SK-N-SH (cell line): ENCODE data around the gene SLC26A4. TPM values are rescaled to one million over a fixed set of nuclear protein-coding genes. Genes with fewer than 3 reads are reported as not detected.

Experiments
- CTCF ChIA-PET: fragments of 300-600, 350-600 bp; formaldehyde crosslinking; extraction: SDS; loops from one replicate; lab custom pipeline; 2021; lab: Yijun Ruan, JAX
- POLR2A ChIA-PET: fragments of 350-600 bp; sonication (Branson Sonifier 250); formaldehyde crosslinking; extraction: SDS; loops from one replicate; lab custom pipeline; 2020; ENCODE audit warnings: antibody characterized with exemption, inconsistent platforms; lab: Yijun Ruan, JAX
- DNase-seq: peaks from one replicate; pipeline ENCODE4 v3.0.0; 2012
- H2AFZ ChIP-seq: fragments of 200-600 bp; sonication (generic); 2 replicates; pipeline ENCODE4 v1.8.1; 2016; ENCODE audit warnings: antibody characterized with exemption, mild to moderate bottlenecking, low read depth
- H3F3A ChIP-seq: fragments of 200-600 bp; sonication (generic); replicated peaks from 2 replicates; pipeline ENCODE3; 2016; ENCODE audit warnings: antibody characterized with exemption, mild to moderate bottlenecking; ENCODE audit not compliant: insufficient read depth
- H3K27ac ChIP-seq, 2 experiments: fragments of 200-500 bp in 1 of 2; fragments of 200-600 bp in 1 of 2; sonication (Bioruptor generic) in 1 of 2; sonication (generic), shearing (Covaris generic) in 1 of 2; 2 replicates each; pipeline versions ENCODE4 v1.5.1 to v1.6.1; 2014 to 2016; ENCODE audit warnings: low read depth in 2 of 2, inconsistent platforms in 1 of 2, low read length in 1 of 2, mild to moderate bottlenecking in 1 of 2, mixed read lengths in 1 of 2
- H3K27me3 ChIP-seq: fragments of 200-600 bp; sonication (generic), shearing (Covaris generic); 2 replicates; pipeline ENCODE4 v1.6.1; 2016; ENCODE audit warnings: mixed run types; ENCODE audit not compliant: insufficient read depth
- H3K36me3 ChIP-seq, 2 experiments: fragments of 200-500 bp in 1 of 2; fragments of 200-600 bp in 1 of 2; sonication (Bioruptor generic) in 1 of 2; sonication (generic) in 1 of 2; replicated peaks in 1 of 2; 2 replicates each; pipeline versions ENCODE3 to v1.5.1; 2014 to 2016; ENCODE audit warnings: low read length in 1 of 2, mild to moderate bottlenecking in 1 of 2; ENCODE audit not compliant: insufficient read depth in 2 of 2, control insufficient read depth in 1 of 2
- H3K4me1 ChIP-seq, 2 experiments: fragments of 200-500 bp in 1 of 2; fragments of 200-600 bp in 1 of 2; sonication (Bioruptor generic) in 1 of 2; sonication (generic), shearing (Covaris generic) in 1 of 2; 2 replicates each; pipeline versions ENCODE4 v1.5.1 to v1.6.1; 2014 to 2016; ENCODE audit warnings: low read depth in 1 of 2, low read length in 1 of 2, mixed run types in 1 of 2; ENCODE audit not compliant: insufficient read depth in 2 of 2, control insufficient read depth in 1 of 2
- H3K4me2 ChIP-seq: fragments of 200-600 bp; sonication (generic), shearing (Covaris generic); 2 replicates; pipeline ENCODE4 v1.6.1; 2017; ENCODE audit warnings: mixed run types
- H3K4me3 ChIP-seq, 2 experiments: fragments of 200-500 bp in 1 of 2; fragments of 200-600 bp in 1 of 2; sonication (Bioruptor generic) in 1 of 2; sonication (generic), shearing (Covaris generic) in 1 of 2; 2 replicates each; pipeline versions ENCODE4 v1.5.1 to v1.8.1; 2014 to 2016; ENCODE audit warnings: low read depth in 2 of 2, inconsistent platforms in 1 of 2, low read length in 1 of 2, mild to moderate bottlenecking in 1 of 2, mixed read lengths in 1 of 2, moderate library complexity in 1 of 2
- H3K79me2 ChIP-seq: fragments of 200-600 bp; sonication (generic); 2 replicates; pipeline ENCODE4 v1.8.1; 2017; ENCODE audit warnings: mild to moderate bottlenecking; ENCODE audit not compliant: insufficient read depth
- H3K9ac ChIP-seq: fragments of 200-600 bp; sonication (generic); 2 replicates; pipeline ENCODE4 v1.6.1; 2017; ENCODE audit warnings: mixed run types
- H3K9me2 ChIP-seq: fragments of 200-600 bp; sonication (generic); 2 replicates; pipeline ENCODE4 v1.6.1; 2017; ENCODE audit warnings: mixed run types
- H3K9me3 ChIP-seq: fragments of 200-600 bp; sonication (generic); 2 replicates; pipeline ENCODE4 v1.6.1; 2017; ENCODE audit warnings: mixed run types, mild to moderate bottlenecking, moderate library complexity
- H4K20me1 ChIP-seq: fragments of 200-600 bp; sonication (generic); 2 replicates; pipeline ENCODE4 v1.6.1; 2017; ENCODE audit warnings: mild to moderate bottlenecking, mixed run types; ENCODE audit not compliant: insufficient read depth
- CHD2 ChIP-seq: fragments of 150-350 bp; IDR thresholded peaks from 2 replicates; pipeline ENCODE4 v1.6.1; 2018; ENCODE audit warnings: low read length; ENCODE audit not compliant: partially characterized antibody
- ELF1 ChIP-seq: IDR thresholded peaks from 2 replicates; pipeline ENCODE4 v1.4.0; 2012
- EZH2phosphoT487 ChIP-seq: fragments of 200-600 bp; sonication (generic); IDR thresholded peaks from 2 replicates; pipeline ENCODE4 v1.6.1; 2017; ENCODE audit warnings: low read depth, mixed run types, mild to moderate bottlenecking, antibody characterized with exemption, moderate library complexity, borderline replicate concordance
- FOSL2 ChIP-seq: IDR thresholded peaks from 2 replicates; pipeline ENCODE4 v1.4.0; 2012; ENCODE audit warnings: low read depth, mild to moderate bottlenecking, moderate library complexity, borderline replicate concordance
- FOXJ3 ChIP-seq: sonication (generic); formaldehyde crosslinking; IDR thresholded peaks from 2 replicates; pipeline ENCODE4 v1.5.1; 2020; ENCODE audit warnings: mild to moderate bottlenecking, missing genetic modification reagents
- FOXM1 ChIP-seq: IDR thresholded peaks from 2 replicates; pipeline ENCODE4 v1.4.0; 2012; ENCODE audit warnings: low read depth, mild to moderate bottlenecking
- GABPA ChIP-seq: IDR thresholded peaks from 2 replicates; pipeline ENCODE4 v1.4.0; 2012; ENCODE audit warnings: low read depth, mild to moderate bottlenecking
- GATA2 ChIP-seq: sonication (generic); formaldehyde crosslinking; IDR thresholded peaks from 2 replicates; pipeline ENCODE4 v1.5.0; 2020; ENCODE audit warnings: mild to moderate bottlenecking, missing genetic modification reagents
- JUND ChIP-seq: IDR thresholded peaks from 2 replicates; pipeline ENCODE4 v1.4.0; 2012
- MEF2A ChIP-seq: IDR thresholded peaks from 2 replicates; pipeline ENCODE4 v1.4.0; 2012; ENCODE audit warnings: low read depth, borderline replicate concordance
- MXI1 ChIP-seq: IDR thresholded peaks from 2 replicates; pipeline ENCODE4 v1.6.1; 2012; ENCODE audit warnings: mild to moderate bottlenecking, low read depth, low read length, improper control_type of control experiment
- NFIC ChIP-seq: IDR thresholded peaks from 2 replicates; pipeline ENCODE4 v1.4.0; 2012; ENCODE audit warnings: borderline replicate concordance
- NRF1 ChIP-seq: IDR thresholded peaks from 2 replicates; pipeline ENCODE4 v1.6.1; 2012; ENCODE audit warnings: low read depth, mild to moderate bottlenecking, low read length
- POLR2AphosphoS5 ChIP-seq: IDR thresholded peaks from 2 replicates; pipeline ENCODE4 v1.6.1; 2012; ENCODE audit warnings: low read depth, low read length
- RCOR1 ChIP-seq: fragments of 150-350 bp; IDR thresholded peaks from 2 replicates; pipeline ENCODE4 v1.6.1; 2017; ENCODE audit warnings: antibody characterized with exemption, low read length
- RFX5 ChIP-seq: IDR thresholded peaks from 2 replicates; pipeline ENCODE4 v1.6.1; 2012; ENCODE audit warnings: mild to moderate bottlenecking, improper control_type of control experiment, low read length
- RXRA ChIP-seq: IDR thresholded peaks from 2 replicates; pipeline ENCODE4 v1.4.0; 2012; ENCODE audit warnings: low read depth, mild to moderate bottlenecking, borderline replicate concordance
- SIN3A ChIP-seq: IDR thresholded peaks from 2 replicates; pipeline ENCODE4 v1.6.1; 2012; ENCODE audit warnings: low read depth, mild to moderate bottlenecking, low read length, moderate library complexity, borderline replicate concordance
- SMC3 ChIP-seq: IDR thresholded peaks from 2 replicates; pipeline ENCODE4 v1.6.1; 2012; ENCODE audit warnings: low read depth, low read length, improper control_type of control experiment
- TAF1 ChIP-seq: IDR thresholded peaks from 2 replicates; pipeline ENCODE4 v1.6.1; 2012; ENCODE audit warnings: low read depth, mild to moderate bottlenecking, low read length, moderate library complexity, borderline replicate concordance
- TCF12 ChIP-seq: IDR thresholded peaks from 2 replicates; pipeline ENCODE4 v1.4.0; 2012
- TEAD4 ChIP-seq: IDR thresholded peaks from 2 replicates; pipeline ENCODE4 v1.4.0; 2012; ENCODE audit warnings: mild to moderate bottlenecking, borderline replicate concordance; ENCODE audit not compliant: insufficient read depth
- polyA plus RNA-seq, 3 experiments: library from polyadenylated mRNA; depleted of rRNA; stranded (reverse); fragments of >200 nt; gene quantifications; 2 replicates each; pipeline ENCODE4 v1.2.3, GENCODE V29; 2012
- TF ChIP-seq, protein P1 (sequence below): fragments of 200-600 bp; sonication (generic); IDR thresholded peaks from 2 replicates; pipeline ENCODE4 v1.6.1; 2017; ENCODE audit warnings: antibody characterized with exemption, mild to moderate bottlenecking, moderate library complexity
- TF ChIP-seq, protein P2 (sequence below): fragments of 150-350 bp; IDR thresholded peaks from 2 replicates; pipeline ENCODE4 v1.6.1; 2016; ENCODE audit warnings: mild to moderate bottlenecking, low read depth, low read length
- TF ChIP-seq, protein P3 (sequence below): IDR thresholded peaks from 2 replicates; pipeline ENCODE4 v1.4.0; 2012; ENCODE audit warnings: low read depth, borderline replicate concordance
- TF ChIP-seq, protein P4 (sequence below): IDR thresholded peaks from 2 replicates; pipeline ENCODE4; 2012
- TF ChIP-seq, protein P5 (sequence below): IDR thresholded peaks from 2 replicates; pipeline ENCODE4 v1.4.0; 2012; ENCODE audit warnings: low read depth, borderline replicate concordance

The SLC26A4 gene
- polyA plus RNA-seq, 1 of the 3 experiments (the other 2 are of a cell fraction) = 0.61 TPM

DNA sequence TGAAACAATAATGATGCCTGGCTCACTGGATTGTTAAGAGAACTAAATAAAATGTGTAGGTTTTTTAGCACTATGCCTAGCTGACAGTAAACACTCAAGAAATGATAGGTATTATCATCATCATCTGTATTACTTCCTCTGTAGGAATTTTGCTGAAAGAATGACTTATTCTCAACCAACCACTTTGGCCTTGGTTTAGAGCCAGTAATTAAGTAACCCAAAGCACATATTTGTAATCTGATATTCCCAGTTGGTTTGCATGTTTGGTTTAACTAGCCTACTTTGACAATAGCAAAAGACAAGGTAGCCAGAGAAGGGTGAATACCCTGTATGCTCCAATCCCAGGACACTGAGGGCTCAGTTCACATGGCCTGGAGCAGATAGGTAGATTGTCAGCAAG, 46.2 kb upstream of the SLC26A4 start:
- ChIA-PET POLR2A (no interaction called here), CTCF (interaction anchor here (1.0 kb wide), 1 partner anchor 34 kb away, joined by 3 read pairs; the partner anchor contains the start of gene BCAP29)
- Histone ChIP-seq H3K4me1 (peaks cover 20 to 23% of the 10 kb centered on the region in 2 experiments), H2AFZ (no peak overlapping the region), H4K20me1 (no peaks in the 10 kb centered on the region), H3F3A (peaks cover 14% of the 10 kb centered on the region), H3K9me3 (no peaks in the 10 kb centered on the region), H3K9ac (no peak overlapping the region), H3K4me3 (no peak overlapping the region), H3K27me3 (no peaks in the 10 kb centered on the region), H3K9me2 (no peaks in the 10 kb centered on the region), H3K36me3 (peaks cover 29 to 85% of the 10 kb centered on the region in 2 experiments), H3K79me2 (0 out of 2 replicates have a peak, but pooled peaks cover 7% of the 10 kb centered on the region), H3K4me2 (peak overlapping the region; percentile 35; the same call in 1 of the 2 replicates), H3K27ac (peak overlapping the region; percentile 7 to 39; a peak in 2 of 4 replicates)
- no peak for DNase-seq
- TF ChIP-seq, protein P1, sequence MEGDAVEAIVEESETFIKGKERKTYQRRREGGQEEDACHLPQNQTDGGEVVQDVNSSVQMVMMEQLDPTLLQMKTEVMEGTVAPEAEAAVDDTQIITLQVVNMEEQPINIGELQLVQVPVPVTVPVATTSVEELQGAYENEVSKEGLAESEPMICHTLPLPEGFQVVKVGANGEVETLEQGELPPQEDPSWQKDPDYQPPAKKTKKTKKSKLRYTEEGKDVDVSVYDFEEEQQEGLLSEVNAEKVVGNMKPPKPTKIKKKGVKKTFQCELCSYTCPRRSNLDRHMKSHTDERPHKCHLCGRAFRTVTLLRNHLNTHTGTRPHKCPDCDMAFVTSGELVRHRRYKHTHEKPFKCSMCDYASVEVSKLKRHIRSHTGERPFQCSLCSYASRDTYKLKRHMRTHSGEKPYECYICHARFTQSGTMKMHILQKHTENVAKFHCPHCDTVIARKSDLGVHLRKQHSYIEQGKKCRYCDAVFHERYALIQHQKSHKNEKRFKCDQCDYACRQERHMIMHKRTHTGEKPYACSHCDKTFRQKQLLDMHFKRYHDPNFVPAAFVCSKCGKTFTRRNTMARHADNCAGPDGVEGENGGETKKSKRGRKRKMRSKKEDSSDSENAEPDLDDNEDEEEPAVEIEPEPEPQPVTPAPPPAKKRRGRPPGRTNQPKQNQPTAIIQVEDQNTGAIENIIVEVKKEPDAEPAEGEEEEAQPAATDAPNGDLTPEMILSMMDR = no peak
- TF ChIP-seq TCF12 (peak; percentile 94), CHD2 (no peak), MXI1 (no peak), NFIC (peak; percentile 96), SIN3A (0 out of 2 replicates have a peak, but pooled peaks have one; percentile 43), GABPA (no peak), FOXM1 (peak; percentile 79), SMC3 (no peak), POLR2AphosphoS5 (peak; percentile 83; the same call in 1 of the 2 replicates), TEAD4 (peak; percentile 93), FOSL2 (peak; percentile 73; the same call in 1 of the 2 replicates), NRF1 (no peak), EZH2phosphoT487 (no peak), FOXJ3 (CRISPR knock-in tag) (no peak), RXRA (peak; percentile 71; the same call in 1 of the 2 replicates), GATA2 (CRISPR knock-in tag) (no peak), MEF2A (peak; percentile 56), ELF1 (no peak; the same call in 1 of the 2 replicates), RFX5 (no peak), RCOR1 (no peak), TAF1 (0 out of 2 replicates have a peak, but pooled peaks have one; percentile 34), JUND (peak; percentile 89)
- TF ChIP-seq, protein P2, sequence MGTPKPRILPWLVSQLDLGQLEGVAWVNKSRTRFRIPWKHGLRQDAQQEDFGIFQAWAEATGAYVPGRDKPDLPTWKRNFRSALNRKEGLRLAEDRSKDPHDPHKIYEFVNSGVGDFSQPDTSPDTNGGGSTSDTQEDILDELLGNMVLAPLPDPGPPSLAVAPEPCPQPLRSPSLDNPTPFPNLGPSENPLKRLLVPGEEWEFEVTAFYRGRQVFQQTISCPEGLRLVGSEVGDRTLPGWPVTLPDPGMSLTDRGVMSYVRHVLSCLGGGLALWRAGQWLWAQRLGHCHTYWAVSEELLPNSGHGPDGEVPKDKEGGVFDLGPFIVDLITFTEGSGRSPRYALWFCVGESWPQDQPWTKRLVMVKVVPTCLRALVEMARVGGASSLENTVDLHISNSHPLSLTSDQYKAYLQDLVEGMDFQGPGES = no peak
- TF ChIP-seq, protein P3, sequence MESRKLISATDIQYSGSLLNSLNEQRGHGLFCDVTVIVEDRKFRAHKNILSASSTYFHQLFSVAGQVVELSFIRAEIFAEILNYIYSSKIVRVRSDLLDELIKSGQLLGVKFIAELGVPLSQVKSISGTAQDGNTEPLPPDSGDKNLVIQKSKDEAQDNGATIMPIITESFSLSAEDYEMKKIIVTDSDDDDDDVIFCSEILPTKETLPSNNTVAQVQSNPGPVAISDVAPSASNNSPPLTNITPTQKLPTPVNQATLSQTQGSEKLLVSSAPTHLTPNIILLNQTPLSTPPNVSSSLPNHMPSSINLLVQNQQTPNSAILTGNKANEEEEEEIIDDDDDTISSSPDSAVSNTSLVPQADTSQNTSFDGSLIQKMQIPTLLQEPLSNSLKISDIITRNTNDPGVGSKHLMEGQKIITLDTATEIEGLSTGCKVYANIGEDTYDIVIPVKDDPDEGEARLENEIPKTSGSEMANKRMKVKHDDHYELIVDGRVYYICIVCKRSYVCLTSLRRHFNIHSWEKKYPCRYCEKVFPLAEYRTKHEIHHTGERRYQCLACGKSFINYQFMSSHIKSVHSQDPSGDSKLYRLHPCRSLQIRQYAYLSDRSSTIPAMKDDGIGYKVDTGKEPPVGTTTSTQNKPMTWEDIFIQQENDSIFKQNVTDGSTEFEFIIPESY = peak; percentile 68; the same call in 1 of the 2 replicates
- TF ChIP-seq, protein P4, sequence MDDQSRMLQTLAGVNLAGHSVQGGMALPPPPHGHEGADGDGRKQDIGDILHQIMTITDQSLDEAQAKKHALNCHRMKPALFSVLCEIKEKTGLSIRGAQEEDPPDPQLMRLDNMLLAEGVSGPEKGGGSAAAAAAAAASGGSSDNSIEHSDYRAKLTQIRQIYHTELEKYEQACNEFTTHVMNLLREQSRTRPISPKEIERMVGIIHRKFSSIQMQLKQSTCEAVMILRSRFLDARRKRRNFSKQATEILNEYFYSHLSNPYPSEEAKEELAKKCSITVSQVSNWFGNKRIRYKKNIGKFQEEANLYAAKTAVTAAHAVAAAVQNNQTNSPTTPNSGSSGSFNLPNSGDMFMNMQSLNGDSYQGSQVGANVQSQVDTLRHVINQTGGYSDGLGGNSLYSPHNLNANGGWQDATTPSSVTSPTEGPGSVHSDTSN = peak; percentile 94
- TF ChIP-seq, protein P5, sequence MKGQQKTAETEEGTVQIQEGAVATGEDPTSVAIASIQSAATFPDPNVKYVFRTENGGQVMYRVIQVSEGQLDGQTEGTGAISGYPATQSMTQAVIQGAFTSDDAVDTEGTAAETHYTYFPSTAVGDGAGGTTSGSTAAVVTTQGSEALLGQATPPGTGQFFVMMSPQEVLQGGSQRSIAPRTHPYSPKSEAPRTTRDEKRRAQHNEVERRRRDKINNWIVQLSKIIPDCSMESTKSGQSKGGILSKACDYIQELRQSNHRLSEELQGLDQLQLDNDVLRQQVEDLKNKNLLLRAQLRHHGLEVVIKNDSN = no peak
